ENCODE results near the gene XPNPEP3.

DNA sequence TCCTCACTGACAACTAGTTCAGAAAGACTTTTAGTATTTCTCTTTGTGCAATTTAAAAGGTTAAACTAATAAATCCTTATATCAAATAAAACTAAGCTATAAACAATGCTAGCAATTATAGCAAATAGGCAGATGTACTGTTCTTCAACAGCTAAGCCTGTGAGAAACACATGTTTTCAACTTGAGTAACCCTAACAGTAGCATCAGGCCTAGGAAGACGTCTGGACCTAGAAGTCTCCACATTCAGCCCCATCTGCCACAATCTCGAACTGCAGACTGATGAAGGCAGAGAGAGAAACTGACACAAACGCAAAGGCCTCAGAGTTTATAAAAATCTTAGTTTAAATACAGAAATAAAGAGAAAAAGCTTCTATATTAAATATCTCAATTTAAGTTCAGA lies 3.0 kb upstream of the XPNPEP3 start:
- TF ChIP-seq POLR2AphosphoS5 (IDR thresholded peaks at IDR 0.05; ENCODE audit: borderline replicate concordance, low read depth, low read length) (no peak), EZH2 (IDR thresholded peaks at IDR 0.05) (no peak)
